ENCODE measurements around the gene TESMIN.

Gene TESMIN

DNA sequence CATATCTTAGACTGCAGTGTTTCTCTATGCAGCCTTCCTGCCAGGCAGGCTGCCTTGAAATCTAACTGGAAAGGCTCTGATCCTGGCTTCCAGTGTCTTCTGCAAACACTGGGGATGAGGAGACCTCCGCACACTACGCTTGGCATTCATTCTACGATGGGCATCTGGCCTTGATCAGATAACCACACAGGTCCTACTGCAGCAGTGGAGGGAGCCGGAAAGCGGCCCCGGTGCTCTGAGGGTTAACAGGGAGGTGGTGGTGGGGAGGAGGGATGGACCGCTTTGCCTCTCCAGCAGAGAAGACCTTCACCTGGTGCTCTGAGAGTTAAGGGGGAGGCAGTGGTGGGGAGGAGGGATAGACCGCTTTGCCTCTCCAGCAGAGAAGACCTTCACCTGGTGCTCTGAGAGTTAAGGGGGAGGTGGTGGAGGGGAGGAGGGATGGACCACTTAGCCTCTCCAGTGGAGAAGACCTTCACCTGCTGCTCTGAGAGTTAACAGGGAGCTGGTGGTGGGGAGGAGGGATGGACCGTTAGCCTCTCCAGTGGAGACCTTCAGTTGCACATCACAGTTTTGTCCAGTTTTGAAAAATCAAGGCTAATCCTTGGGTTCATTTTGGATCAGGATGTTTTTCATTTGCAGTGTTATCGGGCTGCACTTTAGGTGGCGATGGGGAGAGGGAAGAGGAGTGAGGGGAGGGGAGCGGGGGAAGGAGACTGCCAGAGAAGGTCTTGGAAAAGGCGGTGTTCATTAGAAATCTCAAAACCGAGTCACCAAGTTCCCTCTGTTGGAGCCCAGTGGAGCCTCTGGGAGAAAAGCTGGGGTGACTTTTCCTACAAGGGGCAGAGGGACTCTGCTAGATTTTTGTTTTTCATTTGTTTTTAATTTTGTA, 61.3 kb downstream of the TESMIN start:
- DNase-seq (ENCODE audit: extremely low spot score): no peak
- ChIA-PET CTCF (no interaction called here), POLR2A (no interaction called here)
- TF ChIP-seq, protein P1, sequence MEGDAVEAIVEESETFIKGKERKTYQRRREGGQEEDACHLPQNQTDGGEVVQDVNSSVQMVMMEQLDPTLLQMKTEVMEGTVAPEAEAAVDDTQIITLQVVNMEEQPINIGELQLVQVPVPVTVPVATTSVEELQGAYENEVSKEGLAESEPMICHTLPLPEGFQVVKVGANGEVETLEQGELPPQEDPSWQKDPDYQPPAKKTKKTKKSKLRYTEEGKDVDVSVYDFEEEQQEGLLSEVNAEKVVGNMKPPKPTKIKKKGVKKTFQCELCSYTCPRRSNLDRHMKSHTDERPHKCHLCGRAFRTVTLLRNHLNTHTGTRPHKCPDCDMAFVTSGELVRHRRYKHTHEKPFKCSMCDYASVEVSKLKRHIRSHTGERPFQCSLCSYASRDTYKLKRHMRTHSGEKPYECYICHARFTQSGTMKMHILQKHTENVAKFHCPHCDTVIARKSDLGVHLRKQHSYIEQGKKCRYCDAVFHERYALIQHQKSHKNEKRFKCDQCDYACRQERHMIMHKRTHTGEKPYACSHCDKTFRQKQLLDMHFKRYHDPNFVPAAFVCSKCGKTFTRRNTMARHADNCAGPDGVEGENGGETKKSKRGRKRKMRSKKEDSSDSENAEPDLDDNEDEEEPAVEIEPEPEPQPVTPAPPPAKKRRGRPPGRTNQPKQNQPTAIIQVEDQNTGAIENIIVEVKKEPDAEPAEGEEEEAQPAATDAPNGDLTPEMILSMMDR (IDR thresholded peaks at IDR 0.05; ENCODE audit: control extremely low read depth, extremely low read depth, low read depth, missing control alignments): no peak

DNA sequence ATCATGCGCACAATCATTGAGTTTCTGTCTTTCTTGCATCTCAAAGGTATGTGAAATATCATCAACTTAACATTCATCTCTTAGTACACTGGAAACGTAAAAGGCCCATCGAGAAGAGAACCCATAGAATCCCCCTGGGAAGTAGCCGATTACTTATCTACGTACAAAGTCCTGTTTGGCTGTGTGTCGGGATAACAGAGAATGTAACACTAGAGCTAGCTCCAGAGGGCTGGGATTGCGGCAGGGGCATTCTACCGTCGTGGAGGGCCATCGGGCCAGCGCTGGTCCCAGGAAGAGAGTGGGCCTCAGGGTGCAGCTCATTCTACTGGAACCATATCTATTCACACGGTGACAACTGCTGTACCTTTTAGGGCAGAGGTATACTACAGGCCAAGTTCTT, 62.4 kb downstream of the TESMIN start:
- DNase-seq (ENCODE audit: extremely low spot score): no peak
- POLR2A ChIA-PET: no interaction called here
- TF ChIP-seq, protein P1 (IDR thresholded peaks at IDR 0.05; ENCODE audit: control extremely low read depth, extremely low read depth, low read depth, missing control alignments): no peak
- CTCF ChIA-PET: no interaction called here

DNA sequence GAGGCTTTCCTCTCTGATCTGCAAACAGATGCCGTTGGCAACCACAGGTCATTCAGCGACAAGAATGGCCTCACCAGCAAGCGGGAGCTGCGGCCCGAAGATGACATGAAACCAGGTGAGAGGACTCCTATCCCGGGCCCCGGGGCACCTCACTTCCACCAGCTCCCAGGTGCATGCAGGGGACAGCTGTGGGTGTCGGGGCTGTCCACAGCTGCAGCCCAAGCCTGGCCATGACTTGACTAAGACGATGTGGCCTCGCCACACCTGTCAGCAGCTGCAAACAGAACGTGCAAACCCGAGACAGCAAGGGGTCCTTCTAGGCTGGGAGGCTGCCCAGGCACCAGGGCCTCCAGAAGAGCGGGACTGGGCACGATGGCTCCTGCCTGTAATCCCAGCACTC, 63.3 kb downstream of the TESMIN start:
- POLR2A ChIA-PET: no interaction called here
- CTCF ChIA-PET: interaction anchor here (1.5 kb wide), 1 partner anchor 25 kb away, joined by 4 read pairs; no protein-coding TSS in a partner anchor
- TF ChIP-seq, protein P1 (IDR thresholded peaks at IDR 0.05; ENCODE audit: control extremely low read depth, extremely low read depth, low read depth, missing control alignments): no peak
- DNase-seq (ENCODE audit: extremely low spot score): no peak

DNA sequence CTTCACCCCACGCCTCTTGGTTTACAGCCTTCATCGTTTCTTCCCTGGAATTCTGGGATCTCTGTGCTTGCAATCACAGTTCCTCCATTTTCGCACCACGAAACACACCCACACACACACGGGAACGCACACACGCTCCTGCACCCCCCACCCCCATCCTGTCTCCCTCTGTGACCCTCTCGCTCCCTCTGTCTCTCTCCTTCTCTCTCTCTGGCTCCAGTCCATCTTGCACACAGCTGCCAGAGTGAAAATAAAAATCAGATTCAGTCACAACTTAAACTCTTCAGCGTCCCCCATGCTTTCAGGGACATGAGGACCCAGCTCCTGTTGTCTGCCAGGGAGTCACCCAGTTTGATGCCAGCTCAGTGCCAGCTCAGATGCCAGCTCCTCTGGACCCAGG, 64.0 kb downstream of the TESMIN start:
- ChIA-PET POLR2A (no interaction called here), CTCF (interaction anchor here (1.5 kb wide), 1 partner anchor 26 kb away, joined by 4 read pairs; no protein-coding TSS in a partner anchor)
- TF ChIP-seq, protein P1 (IDR thresholded peaks at IDR 0.05; ENCODE audit: control extremely low read depth, extremely low read depth, low read depth, missing control alignments): no peak
- no peak for DNase-seq (ENCODE audit: extremely low spot score)

DNA sequence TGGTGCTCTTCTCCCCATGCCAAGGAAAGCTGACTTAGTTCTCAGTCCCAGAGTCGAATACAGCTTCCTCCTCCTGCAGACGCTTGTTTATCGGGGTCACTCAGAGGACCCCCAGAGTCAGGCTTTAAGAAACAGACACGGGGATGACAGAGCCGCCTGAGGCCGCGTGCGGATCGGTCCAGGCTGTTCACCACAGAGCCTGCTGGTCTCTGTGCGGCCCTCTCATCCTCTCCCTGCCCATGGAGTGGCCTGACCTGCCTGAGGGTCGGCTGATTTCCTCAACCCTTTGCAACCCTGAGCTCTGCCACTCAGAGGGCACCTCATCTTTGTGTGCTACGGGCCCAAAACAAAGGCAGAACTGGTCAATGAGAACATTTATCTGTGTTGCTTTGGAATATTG, 64.8 kb downstream of the TESMIN start:
- POLR2A ChIA-PET: no interaction called here
- TF ChIP-seq, protein P1 (IDR thresholded peaks at IDR 0.05; ENCODE audit: control extremely low read depth, extremely low read depth, low read depth, missing control alignments): no peak
- CTCF ChIA-PET: interaction anchor here (1.5 kb wide), 1 partner anchor 27 kb away, joined by 4 read pairs; no protein-coding TSS in a partner anchor
- DNase-seq (ENCODE audit: extremely low spot score): no peak

DNA sequence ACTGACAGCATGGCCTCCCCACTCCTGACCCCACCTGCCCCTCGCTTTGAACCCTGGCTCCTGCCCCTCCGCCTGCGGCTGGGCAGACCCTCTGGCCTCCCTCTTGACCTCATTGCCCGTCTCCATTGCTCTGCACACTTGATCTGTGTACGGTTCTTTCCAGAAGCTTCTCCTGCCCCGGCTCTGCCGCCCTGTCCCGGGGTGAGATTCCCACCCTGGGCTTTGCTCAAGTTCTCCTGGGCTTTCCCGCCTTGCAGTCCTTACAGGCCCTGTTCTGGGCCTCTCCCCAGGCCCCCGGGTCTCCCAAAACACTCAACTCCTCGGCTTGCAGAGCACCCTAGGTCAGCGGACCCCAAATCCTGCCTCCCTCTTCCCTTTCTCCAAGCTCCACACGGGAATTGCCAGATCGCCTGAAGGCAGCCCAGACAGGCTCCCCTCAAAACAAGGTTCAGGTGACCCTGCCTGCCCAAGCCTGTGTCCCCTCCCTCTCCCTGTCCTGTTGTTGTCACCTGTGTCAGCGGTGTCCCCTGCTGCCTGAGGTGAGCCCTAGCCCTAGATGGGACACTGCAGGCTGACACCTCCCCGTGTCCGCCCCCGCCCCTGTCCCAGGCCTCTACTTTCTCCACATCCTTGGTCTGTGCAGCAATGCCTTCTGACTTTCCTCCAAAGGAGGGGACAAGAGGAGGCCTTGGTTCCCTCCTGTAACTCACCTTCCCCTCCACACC, 65.5 kb downstream of the TESMIN start:
- POLR2A ChIA-PET: no interaction called here

More for the DNA sequence above, 65.5 kb downstream of the TESMIN start:
- TF ChIP-seq, protein P1 (IDR thresholded peaks at IDR 0.05; ENCODE audit: control extremely low read depth, extremely low read depth, low read depth, missing control alignments): no peak
- CTCF ChIA-PET: no interaction called here
- DNase-seq (ENCODE audit: extremely low spot score): no peak

Measured in GM10248 (cell line).